CD14-positive monocyte (primary cell): ENCODE results near the gene IFNB1. TPM values are rescaled to one million over a fixed set of nuclear protein-coding genes. Genes with fewer than 3 reads are reported as not detected.

ENCODE experiments used
- DNase-seq, 3 donors: peaks; one replicate each; pipeline ENCODE4 v3.0.0-alpha.2; 2011 to 2022
- H2AFZ ChIP-seq: 2 replicates; pipeline ENCODE4 v1.6.0; 2012; ENCODE audit warnings: mild to moderate bottlenecking, low read depth, low read length, inconsistent platforms; ENCODE audit not compliant: insufficient read depth, poor library complexity, severe bottlenecking
- H3K27ac ChIP-seq, 2 donors: 1 replicate in 1 of 2; 2 replicates in 1 of 2; pipeline ENCODE4 v1.5.1; 2012 to 2013; ENCODE audit warnings: low read length in 2 of 2, control low read depth in 1 of 2, inconsistent platforms in 1 of 2, low read depth in 1 of 2, mild to moderate bottlenecking in 1 of 2
- H3K27me3 ChIP-seq, 2 donors: one replicate each; pipeline versions ENCODE4 v1.6.0 to v1.6.1; 2011 to 2013; ENCODE audit warnings: low read length in 2 of 2; ENCODE audit not compliant: control insufficient read depth in 2 of 2, insufficient read depth in 2 of 2
- H3K36me3 ChIP-seq, 2 donors: replicated peaks in 1 of 2; 1 replicate in 1 of 2; 2 replicates in 1 of 2; pipeline versions ENCODE4 v1.5.1 to v1.6.1; 2012 to 2013; ENCODE audit warnings: low read length in 2 of 2, control low read depth in 1 of 2, inconsistent platforms in 1 of 2, mild to moderate bottlenecking in 1 of 2; ENCODE audit not compliant: insufficient read depth in 2 of 2, control insufficient read depth in 1 of 2
- H3K4me1 ChIP-seq, 2 donors: 1 replicate in 1 of 2; 2 replicates in 1 of 2; pipeline versions ENCODE4 v1.5.1 to v1.6.1; 2012 to 2013; ENCODE audit warnings: low read length in 2 of 2, control low read depth in 1 of 2, inconsistent platforms in 1 of 2, mild to moderate bottlenecking in 1 of 2, moderate library complexity in 1 of 2; ENCODE audit not compliant: insufficient read depth in 2 of 2, control insufficient read depth in 1 of 2
- H3K4me2 ChIP-seq: replicated peaks from 2 replicates; pipeline ENCODE3; 2012; ENCODE audit warnings: low read length, moderate library complexity, mild to moderate bottlenecking; ENCODE audit not compliant: poor library complexity, severe bottlenecking; ENCODE audit errors: extremely low read depth
- H3K4me3 ChIP-seq, 3 experiments: fragments of 200-600 bp in 1 of 3; sonication (generic) in 1 of 3; replicated peaks in 1 of 3; 1 replicate in 2 of 3; 2 replicates in 1 of 3; pipeline ENCODE4 v1.5.1; 2011 to 2013; ENCODE audit warnings: low read length in 3 of 3, mild to moderate bottlenecking in 3 of 3, control low read depth in 2 of 3, low read depth in 2 of 3, inconsistent platforms in 1 of 3, moderate library complexity in 1 of 3
- H3K79me2 ChIP-seq: 2 replicates; pipeline ENCODE4 v1.6.0; 2012; ENCODE audit warnings: mild to moderate bottlenecking, control low read depth, inconsistent platforms, low read length, moderate library complexity; ENCODE audit not compliant: insufficient read depth
- H3K9ac ChIP-seq: 2 replicates; pipeline ENCODE4 v1.6.0; 2017; ENCODE audit warnings: low read length, mild to moderate bottlenecking; ENCODE audit not compliant: insufficient read depth, poor library complexity, severe bottlenecking
- H3K9me3 ChIP-seq, 2 donors: replicated peaks in 1 of 2; 1 replicate in 1 of 2; 2 replicates in 1 of 2; pipeline versions ENCODE4 v1.5.1 to v1.6.1; 2012 to 2013; ENCODE audit warnings: low read length in 2 of 2, control low read depth in 1 of 2; ENCODE audit not compliant: control insufficient read depth in 1 of 2, insufficient read depth in 1 of 2
- H4K20me1 ChIP-seq: 2 replicates; pipeline ENCODE4 v1.6.0; 2012; ENCODE audit warnings: mild to moderate bottlenecking, low read length, control low read depth, moderate library complexity; ENCODE audit not compliant: insufficient read depth
- H3K27ac Mint-ChIP-seq, 7 donors: one replicate each; pipeline ENCODE4 v1.8.0; 2020; ENCODE audit warnings: mild to moderate bottlenecking in 7 of 7, mixed read lengths in 7 of 7, moderate library complexity in 6 of 7, inconsistent platforms in 2 of 7
- H3K27me3 Mint-ChIP-seq, 3 donors: one replicate each; pipeline ENCODE4 v1.8.0; 2021 to 2022; ENCODE audit warnings: low read depth in 3 of 3, mild to moderate bottlenecking in 3 of 3, mixed read lengths in 3 of 3, moderate library complexity in 3 of 3, inconsistent platforms in 1 of 3
- H3K36me3 Mint-ChIP-seq, 2 donors: one replicate each; pipeline ENCODE4 v1.8.0; 2020; ENCODE audit warnings: mixed read lengths in 2 of 2, inconsistent platforms in 1 of 2, mild to moderate bottlenecking in 1 of 2
- H3K4me1 Mint-ChIP-seq: one replicate; pipeline ENCODE4 v1.8.0; 2020; ENCODE audit warnings: mild to moderate bottlenecking, mixed read lengths
- H3K4me3 Mint-ChIP-seq, 2 donors: one replicate each; pipeline ENCODE4 v1.8.0; 2020; ENCODE audit warnings: mild to moderate bottlenecking in 2 of 2, mixed read lengths in 2 of 2, moderate library complexity in 1 of 2
- H3K9me3 Mint-ChIP-seq, 7 donors: one replicate each; pipeline ENCODE4 v1.8.0; 2020 to 2022; ENCODE audit warnings: mixed read lengths in 7 of 7, mild to moderate bottlenecking in 6 of 7, moderate library complexity in 6 of 7, inconsistent platforms in 2 of 7
- WGBS: methylation state at CpG from one replicate; pipeline ENCODE4 v1.1.5; 2013; ENCODE audit warnings: missing lambda C conversion rate; ENCODE audit not compliant: insufficient coverage; 5-methylcytosine and 5-hydroxymethylcytosine counted together
- intact Hi-C, 2 donors: fragments of 100-400 bp; cut with micrococcal nuclease; formaldehyde crosslinking; loops; one replicate each; pipeline versions ENCODE4 v1.15.0 to v1.15.1; 2023
- polyA plus RNA-seq, 3 donors: library from polyadenylated mRNA; depleted of rRNA in 1 of 3; unstranded in 2 of 3; stranded (reverse) in 1 of 3; fragments of 300-500 nt in 2 of 3; fragments of >200 nt in 1 of 3; fragmentation: Illumina TruSeq in 2 of 3; gene quantifications; 1 replicate in 2 of 3; 2 replicates in 1 of 3; pipeline ENCODE4 v1.2.3, GENCODE V29; 2012 to 2021
- TF ChIP-seq, protein P1 (sequence below): fragments of 200-600 bp; IDR thresholded peaks from one replicate; pipeline ENCODE4 v1.8.0; 2022; ENCODE audit warnings: antibody characterized with exemption, mild to moderate bottlenecking

The IFNB1 gene
- polyA plus RNA-seq, 3 donors, result not detected

GRCh38 chr9:21121079-21121478 is 43.3 kb upstream of the IFNB1 start:
- no CpG with 5 or more reads among the region's 2 CpGs for WGBS
- H3K4me2 ChIP-seq, result no peak overlapping the region
- no peak for DNase-seq
- TF ChIP-seq, protein P1, sequence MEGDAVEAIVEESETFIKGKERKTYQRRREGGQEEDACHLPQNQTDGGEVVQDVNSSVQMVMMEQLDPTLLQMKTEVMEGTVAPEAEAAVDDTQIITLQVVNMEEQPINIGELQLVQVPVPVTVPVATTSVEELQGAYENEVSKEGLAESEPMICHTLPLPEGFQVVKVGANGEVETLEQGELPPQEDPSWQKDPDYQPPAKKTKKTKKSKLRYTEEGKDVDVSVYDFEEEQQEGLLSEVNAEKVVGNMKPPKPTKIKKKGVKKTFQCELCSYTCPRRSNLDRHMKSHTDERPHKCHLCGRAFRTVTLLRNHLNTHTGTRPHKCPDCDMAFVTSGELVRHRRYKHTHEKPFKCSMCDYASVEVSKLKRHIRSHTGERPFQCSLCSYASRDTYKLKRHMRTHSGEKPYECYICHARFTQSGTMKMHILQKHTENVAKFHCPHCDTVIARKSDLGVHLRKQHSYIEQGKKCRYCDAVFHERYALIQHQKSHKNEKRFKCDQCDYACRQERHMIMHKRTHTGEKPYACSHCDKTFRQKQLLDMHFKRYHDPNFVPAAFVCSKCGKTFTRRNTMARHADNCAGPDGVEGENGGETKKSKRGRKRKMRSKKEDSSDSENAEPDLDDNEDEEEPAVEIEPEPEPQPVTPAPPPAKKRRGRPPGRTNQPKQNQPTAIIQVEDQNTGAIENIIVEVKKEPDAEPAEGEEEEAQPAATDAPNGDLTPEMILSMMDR, result no peak
- peak overlapping the region in 2 of 7 donors; percentile 30 to 32 for H3K27ac Mint-ChIP-seq
- peaks cover 0 to 7% (median 5%) of the 10 kb centered on the region in 7 donors for H3K9me3 Mint-ChIP-seq
- no peak overlapping the region for H3K9ac ChIP-seq
- H4K20me1 ChIP-seq, result no peaks in the 10 kb centered on the region
- H3K36me3 ChIP-seq, result no peaks in the 10 kb centered on the region
- H3K4me3 ChIP-seq, result no peak overlapping the region
- H3K4me3 Mint-ChIP-seq, result no peak overlapping the region
- no peak overlapping the region for H3K27ac ChIP-seq
- H3K79me2 ChIP-seq, result no peaks in the 10 kb centered on the region
- intact Hi-C loops, result no loop called here
- H3K36me3 Mint-ChIP-seq, result peaks cover 0 to 3% of the 10 kb centered on the region in 2 donors
- no peak overlapping the region for H2AFZ ChIP-seq
- H3K9me3 ChIP-seq, result peaks cover 0 to 7% of the 10 kb centered on the region in 2 donors
- peaks cover 0 to 1% (median 0%) of the 10 kb centered on the region in 3 donors for H3K27me3 Mint-ChIP-seq
- no peaks in the 10 kb centered on the region for H3K27me3 ChIP-seq
- peaks cover 24% of the 10 kb centered on the region for H3K4me1 Mint-ChIP-seq
- H3K4me1 ChIP-seq, result peaks cover 18 to 21% of the 10 kb centered on the region in 2 donors

DNA sequence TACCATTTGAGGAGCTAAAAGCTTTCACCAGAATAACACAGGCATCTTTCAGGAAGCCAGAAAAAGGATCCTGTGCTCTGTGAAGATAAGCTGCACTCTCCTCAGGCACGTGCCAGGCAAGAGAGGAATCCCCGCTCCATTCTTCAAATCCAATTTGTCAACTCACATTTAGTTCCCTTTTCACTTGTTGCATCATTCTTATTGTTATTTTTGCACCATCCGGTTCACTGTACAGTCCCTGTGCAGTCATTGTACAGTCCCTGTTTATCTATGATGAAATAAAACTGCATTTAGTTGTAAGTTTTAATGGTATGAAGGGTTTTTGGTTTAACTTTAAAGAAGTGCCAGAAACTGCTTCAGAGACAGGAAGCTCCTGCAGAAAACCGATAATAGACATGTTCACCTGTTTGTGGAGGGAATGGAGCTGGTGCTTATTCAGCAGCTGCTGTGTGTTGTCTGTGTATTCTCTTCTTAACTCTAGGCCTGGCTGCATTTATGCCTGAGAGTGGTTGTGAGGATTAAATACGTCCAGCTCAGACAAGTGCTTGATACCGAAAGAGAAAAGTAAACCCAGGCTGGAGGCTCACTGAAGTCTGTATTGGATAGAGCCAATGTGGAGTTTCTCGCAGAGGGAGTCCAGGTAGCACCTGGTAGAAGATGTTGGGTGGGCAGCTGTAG is 41.5 kb upstream of the IFNB1 start:
- intact Hi-C loops, result loop anchor here (5.0 to 10.0 kb wide), 3 partner anchors 234 to 1192 kb away; partner anchors contain the start of gene MLLT3 (in 1 of the 2)
- DNase-seq, result peak; percentile 81 to 94 (median 89)
- H2AFZ ChIP-seq, result no peak overlapping the region

More for the DNA sequence above, 41.5 kb upstream of the IFNB1 start:
- H3K4me3 Mint-ChIP-seq, result peak overlapping the region; percentile 28 to 46
- Histone ChIP-seq H3K27ac (peak overlapping the region; percentile 51 to 83), H3K4me2 (peak overlapping the region; percentile 49), H3K9me3 (peaks cover 0 to 3% of the 10 kb centered on the region in 2 donors), H4K20me1 (no peaks in the 10 kb centered on the region), H3K9ac (no peak overlapping the region), H3K36me3 (no peaks in the 10 kb centered on the region), H3K27me3 (no peaks in the 10 kb centered on the region), H3K4me3 (peak overlapping the region in 1 of 3 experiments; percentile 45), H3K4me1 (peaks cover 18 to 21% of the 10 kb centered on the region in 2 donors), H3K79me2 (no peaks in the 10 kb centered on the region)
- peak overlapping the region; percentile 83 to 98 (median 91) for H3K27ac Mint-ChIP-seq
- WGBS, result 20% methylated on average over 6 of the region's 7 CpGs
- H3K27me3 Mint-ChIP-seq, result peaks cover 0 to 1% (median 0%) of the 10 kb centered on the region in 3 donors
- TF ChIP-seq, protein P1, result no peak
- H3K9me3 Mint-ChIP-seq, result peaks cover 0 to 4% (median 2%) of the 10 kb centered on the region in 7 donors
- peaks cover 0 to 3% of the 10 kb centered on the region in 2 donors for H3K36me3 Mint-ChIP-seq
- H3K4me1 Mint-ChIP-seq, result peaks cover 24% of the 10 kb centered on the region
